ENCODE results near the gene GPR173. TPM values are rescaled to one million over a fixed set of nuclear protein-coding genes. Genes with fewer than 3 reads are reported as not detected.

GPR173 gene
- total and polyA plus RNA-seq, 2 experiments from 2014 or later = 0.92 to 7.7 TPM

- no peak for TF ChIP-seq STAT1 (IDR thresholded peaks at IDR 0.05; ENCODE audit: unreplicated experiment)
- no peak for TF ChIP-seq POLR2AphosphoS5 (IDR thresholded peaks at IDR 0.05; ENCODE audit: low read depth)
- TF ChIP-seq CTCF (conservative IDR thresholded peaks at IDR 0.05; ENCODE audit: low read depth in 2 of 2) = no peak
- TF ChIP-seq JUNB (IDR thresholded peaks at IDR 0.05; ENCODE audit: unreplicated experiment) = no peak
- TF ChIP-seq ZNF114 (CRISPR knock-in tag; IDR thresholded peaks at IDR 0.05) = no peak
- no peak for TF ChIP-seq CREB1 (CRISPR knock-in tag; IDR thresholded peaks at IDR 0.05; ENCODE audit: low read depth)
- no peak for TF ChIP-seq ZNF331 (CRISPR knock-in tag; IDR thresholded peaks at IDR 0.05; ENCODE audit: low read depth)
- TF ChIP-seq REST (IDR thresholded peaks at IDR 0.05; ENCODE audit: unreplicated experiment) = no peak
- no peak for TF ChIP-seq EZH2 (IDR thresholded peaks at IDR 0.05; ENCODE audit: low read depth, unreplicated experiment)
Measured at GRCh38 chrX:53078943-53079342, 30.4 kb downstream of the GPR173 start (continued).

GRCh38 chrX:53080628-53081580 lies 32.3 kb downstream of the GPR173 start:
- H3K4me3 ChIP-seq = peak overlapping the region; percentile 51
- H3K9me2 ChIP-seq (ENCODE audit: insufficient read depth) = no peaks in the 10 kb centered on the region
- H2AFZ ChIP-seq = no peak overlapping the region
- H4K20me1 ChIP-seq (replicated peaks; ENCODE audit: insufficient read depth) = no peaks in the 10 kb centered on the region; the same call in 1 of the 2 replicates
- H3K27me3 ChIP-seq (ENCODE audit: insufficient read depth) = peaks cover 8% of the 10 kb centered on the region; the same call in 1 of the 2 replicates
- Mint-ChIP-seq H3K4me1 (peaks cover 16% of the 10 kb centered on the region), H3K27ac (peak overlapping the region; percentile 45), H3K9me3 (no peaks in the 10 kb centered on the region; the same call in 1 of the 3 replicates), H3K36me3 (ENCODE audit: low read depth) (peaks cover 30% of the 10 kb centered on the region), H3K4me3 (peak overlapping the region; percentile 66), H3K27me3 (ENCODE audit: insufficient read depth, low read depth, poor library complexity) (peaks cover 14% of the 10 kb centered on the region)
- ATAC-seq (no peak), DNase-seq (ENCODE audit: low spot score) (peak; percentile 11)
- peaks cover 7% of the 10 kb centered on the region for H3K4me1 ChIP-seq (ENCODE audit: insufficient read depth)
- H3K79me2 ChIP-seq (replicated peaks; ENCODE audit: insufficient read depth) = 0 out of 2 replicates have a peak, but pooled peaks cover 4% of the 10 kb centered on the region
- H3K27ac ChIP-seq (ENCODE audit: low read depth) = no peak overlapping the region
- H3K4me2 ChIP-seq = peak overlapping the region; percentile 81
- H3K36me3 ChIP-seq (ENCODE audit: insufficient read depth) = no peaks in the 10 kb centered on the region
- no peaks in the 10 kb centered on the region for H3F3A ChIP-seq (replicated peaks; ENCODE audit: low read depth)
- TF ChIP-seq CREB1 (CRISPR knock-in tag; IDR thresholded peaks at IDR 0.05; ENCODE audit: low read depth) (no peak), ZNF331 (CRISPR knock-in tag; IDR thresholded peaks at IDR 0.05; ENCODE audit: low read depth) (no peak), REST (IDR thresholded peaks at IDR 0.05; ENCODE audit: unreplicated experiment) (no peak), JUNB (IDR thresholded peaks at IDR 0.05; ENCODE audit: unreplicated experiment) (no peak), NANOG (IDR thresholded peaks at IDR 0.05; ENCODE audit: borderline replicate concordance) (no peak), POLR2AphosphoS5 (IDR thresholded peaks at IDR 0.05; ENCODE audit: low read depth) (no peak), EZH2phosphoT487 (IDR thresholded peaks at IDR 0.05; ENCODE audit: unreplicated experiment) (no peak), ZNF114 (CRISPR knock-in tag; IDR thresholded peaks at IDR 0.05) (no peak), ETS1 (IDR thresholded peaks at IDR 0.05) (no peak), CTCF (conservative IDR thresholded peaks at IDR 0.05; ENCODE audit: low read depth in 2 of 2) (no peak), STAT1 (IDR thresholded peaks at IDR 0.05; ENCODE audit: unreplicated experiment) (no peak)
